Measurements from ENCODE around the gene GABARAPL2.

DNA sequence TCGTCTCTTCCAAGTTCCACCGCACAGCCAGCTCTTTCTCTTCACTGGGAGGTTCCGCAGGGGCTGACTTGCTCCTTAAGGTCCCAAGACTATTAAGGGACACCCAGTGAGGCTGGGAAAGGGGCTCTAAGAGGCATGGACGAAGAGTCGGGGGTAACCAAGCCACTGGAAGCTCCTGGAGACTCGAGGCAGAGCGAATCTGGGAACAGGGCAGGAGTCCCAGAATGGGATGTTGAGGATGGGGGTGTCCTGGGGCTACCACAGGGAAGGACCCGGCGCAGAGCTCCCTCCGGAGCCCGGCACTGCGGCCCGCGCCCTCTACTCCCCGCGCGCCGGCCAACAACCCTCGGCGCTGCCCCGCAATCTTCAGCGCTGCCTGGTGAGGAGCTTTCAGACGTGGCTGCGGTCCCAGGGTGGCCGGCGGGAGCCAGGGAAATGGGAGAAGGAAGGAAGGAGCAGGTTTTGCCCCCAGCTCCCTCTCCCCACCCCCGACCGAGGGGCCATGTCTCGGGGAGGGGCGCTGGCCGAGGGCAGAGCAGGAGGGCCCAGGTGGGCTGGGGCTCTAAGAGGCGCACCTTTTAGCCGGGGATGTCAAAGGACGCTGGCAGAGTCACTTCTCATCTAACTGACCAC is 30.9 kb upstream of the GABARAPL2 start:
- TF ChIP-seq, protein P1, sequence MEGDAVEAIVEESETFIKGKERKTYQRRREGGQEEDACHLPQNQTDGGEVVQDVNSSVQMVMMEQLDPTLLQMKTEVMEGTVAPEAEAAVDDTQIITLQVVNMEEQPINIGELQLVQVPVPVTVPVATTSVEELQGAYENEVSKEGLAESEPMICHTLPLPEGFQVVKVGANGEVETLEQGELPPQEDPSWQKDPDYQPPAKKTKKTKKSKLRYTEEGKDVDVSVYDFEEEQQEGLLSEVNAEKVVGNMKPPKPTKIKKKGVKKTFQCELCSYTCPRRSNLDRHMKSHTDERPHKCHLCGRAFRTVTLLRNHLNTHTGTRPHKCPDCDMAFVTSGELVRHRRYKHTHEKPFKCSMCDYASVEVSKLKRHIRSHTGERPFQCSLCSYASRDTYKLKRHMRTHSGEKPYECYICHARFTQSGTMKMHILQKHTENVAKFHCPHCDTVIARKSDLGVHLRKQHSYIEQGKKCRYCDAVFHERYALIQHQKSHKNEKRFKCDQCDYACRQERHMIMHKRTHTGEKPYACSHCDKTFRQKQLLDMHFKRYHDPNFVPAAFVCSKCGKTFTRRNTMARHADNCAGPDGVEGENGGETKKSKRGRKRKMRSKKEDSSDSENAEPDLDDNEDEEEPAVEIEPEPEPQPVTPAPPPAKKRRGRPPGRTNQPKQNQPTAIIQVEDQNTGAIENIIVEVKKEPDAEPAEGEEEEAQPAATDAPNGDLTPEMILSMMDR (IDR thresholded peaks at IDR 0.05; ENCODE audit: poor library complexity): no peak
- TF ChIP-seq EZH2 (IDR thresholded peaks at IDR 0.05; ENCODE audit: borderline replicate concordance) (no peak), EZH2phosphoT487 (IDR thresholded peaks at IDR 0.05; ENCODE audit: low read depth, severe bottlenecking, unreplicated experiment) (no peak)
